A549 treated with RU486 at 1 μM for 4 hours (cell line): ENCODE results near the gene CCL25. TPM values are rescaled to one million over a fixed set of nuclear protein-coding genes. Genes with fewer than 3 reads are reported as not detected.

Source experiments
- total RNA-seq: library from RNA; stranded (reverse); fragments of 200-300 nt; extraction: Qiagen RNA extraction; gene quantifications from 5 replicates; pipeline ENCODE4 v1.2.3, GENCODE V29; 2022; ENCODE audit warnings: low read depth

Gene CCL25, protein sequence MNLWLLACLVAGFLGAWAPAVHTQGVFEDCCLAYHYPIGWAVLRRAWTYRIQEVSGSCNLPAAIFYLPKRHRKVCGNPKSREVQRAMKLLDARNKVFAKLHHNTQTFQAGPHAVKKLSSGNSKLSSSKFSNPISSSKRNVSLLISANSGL
- total RNA-seq = not detected in 5 replicates

DNA sequence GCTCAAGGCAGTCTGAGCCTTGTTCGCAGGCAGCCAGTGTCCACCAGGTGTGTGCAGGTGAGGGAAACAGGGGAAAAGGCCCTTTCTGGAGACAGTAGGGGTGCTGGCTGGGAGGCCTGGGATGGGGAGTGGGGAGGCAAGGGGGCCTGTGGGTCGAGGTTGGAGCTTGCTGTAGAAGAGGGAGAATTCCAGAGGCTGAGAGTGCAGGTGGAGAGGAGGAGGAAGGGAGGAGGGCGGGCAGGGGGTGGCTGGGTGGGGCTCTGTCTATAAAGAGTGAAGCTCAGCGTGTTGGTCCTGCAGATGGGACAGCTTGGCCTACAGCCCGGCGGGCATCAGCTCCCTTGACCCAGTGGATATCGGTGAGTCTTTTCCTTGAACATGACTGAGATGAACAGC lies at the start of gene CCL25:
Gene CCL25, plus strand, starts transcription at position 297 of the 396 bp plus-strand sequence. CDS start 290 bp downstream, outside the sequence.

DNA sequence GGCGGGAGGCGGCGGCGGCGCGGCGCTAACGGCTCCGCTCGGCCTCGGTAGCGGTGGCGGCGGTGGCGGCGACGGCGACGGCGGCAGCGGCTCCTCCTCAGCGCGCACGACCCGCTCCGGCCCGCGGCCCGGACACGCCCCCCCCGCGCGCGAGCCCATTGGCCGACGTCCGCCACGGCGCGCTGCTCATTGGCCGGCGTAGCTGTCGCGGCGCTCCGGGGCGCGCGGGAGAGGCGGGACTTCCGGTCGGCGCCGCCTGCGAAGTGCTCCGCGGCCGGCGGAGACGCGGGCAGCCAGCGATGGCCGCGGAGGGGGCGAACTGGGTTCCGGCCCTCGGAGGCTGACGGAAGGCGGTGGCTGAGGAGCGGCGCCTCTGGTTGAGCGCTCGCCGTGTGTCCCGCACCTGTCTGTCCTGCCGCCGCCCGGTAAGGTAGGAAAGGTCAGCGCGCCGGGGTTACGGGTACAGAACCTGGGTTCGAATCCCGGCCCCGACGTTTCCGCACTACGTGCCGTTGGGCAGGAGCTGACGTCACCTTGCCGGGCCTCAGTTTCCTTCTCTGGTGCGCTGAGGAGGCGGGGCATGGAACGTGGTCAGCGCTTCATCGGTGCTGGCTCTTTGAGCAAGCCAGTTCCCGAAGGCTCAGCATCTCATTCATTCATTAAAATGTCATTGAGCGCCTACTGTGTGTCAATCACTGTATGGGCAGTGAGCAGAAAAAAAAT lies 46.9 kb upstream of the CCL25 start, which contains the start of gene ELAVL1:
Gene ELAVL1, minus strand, starts transcription at position 108 of the 723 bp plus-strand sequence. CDS start 13,826 bp downstream, outside the sequence.

Other genes starting within 250 kb of the CCL25 start
- 0.97 to 1.7 TPM (median 1.5 TPM) in 5 replicates for gene EVI5L, start 222.5 kb upstream of the CCL25 start, total RNA-seq
- gene PRR36, start 178.4 kb upstream of the CCL25 start, total RNA-seq = 0.21 to 0.84 TPM (median 0.39 TPM) in 5 replicates
- gene LRRC8E, start 164.2 kb upstream of the CCL25 start, total RNA-seq = 5.4 to 7.1 TPM (median 6.3 TPM) in 5 replicates
- 12.0 to 17.2 TPM (median 16.8 TPM) in 5 replicates for gene MAP2K7, start 148.9 kb upstream of the CCL25 start, total RNA-seq
- gene TGFBR3L, start 137.9 kb upstream of the CCL25 start, total RNA-seq = 0.78 to 2.4 TPM (median 1.9 TPM) in 5 replicates
- 21.4 to 29.8 TPM (median 29.5 TPM) in 5 replicates for gene SNAPC2, start 132.4 kb upstream of the CCL25 start, total RNA-seq
- 10.0 to 24.5 TPM (median 21.4 TPM) in 5 replicates for gene CTXN1, start 126.6 kb upstream of the CCL25 start, total RNA-seq
- gene TIMM44, start 109.1 kb upstream of the CCL25 start, total RNA-seq = 26.9 to 33.4 TPM (median 29.9 TPM) in 5 replicates
- 59.1 to 71.3 TPM (median 65.6 TPM) in 5 replicates for gene ELAVL1, start 47.1 kb upstream of the CCL25 start, total RNA-seq
- not detected in 5 replicates for gene FBN3, start 96.8 kb downstream of the CCL25 start, total RNA-seq
- gene CERS4, start 156.6 kb downstream of the CCL25 start, total RNA-seq = 2.6 to 3.0 TPM (median 2.8 TPM) in 5 replicates